CD4-positive, alpha-beta T cell (primary cell): ENCODE data around the gene FOXP3. TPM values are rescaled to one million over a fixed set of nuclear protein-coding genes. Genes with fewer than 3 reads are reported as not detected.

ENCODE experiments used
- ATAC-seq: fragments of 200-7000 bp; cut with Tn5 transposase; one replicate; pipeline ENCODE4 v1.10.0; 2022; ENCODE audit warnings: mild to moderate bottlenecking; ENCODE audit not compliant: poor library complexity
- CTCF ChIA-PET: fragments of 350-600 bp; sonication (Branson Sonifier 250); formaldehyde crosslinking; loops from one replicate; lab custom pipeline; 2021; ENCODE audit warnings: antibody characterized with exemption, inconsistent platforms; lab: Charles Lee
- POLR2A ChIA-PET: fragments of 350-600 bp; sonication (Branson Sonifier 250); formaldehyde crosslinking; loops from one replicate; lab custom pipeline; 2021; ENCODE audit warnings: antibody characterized with exemption, inconsistent platforms; lab: Charles Lee
- DNase-seq, 14 experiments: peaks; one replicate each; pipeline ENCODE4 v3.0.0-alpha.2; 2013 to 2020; ENCODE audit warnings: mixed read lengths in 2 of 14
- H3K27ac ChIP-seq, 2 donors: one replicate each; pipeline versions ENCODE4 v1.5.1 to v1.7.0; 2013; ENCODE audit warnings: low read length in 2 of 2, low read depth in 1 of 2, mild to moderate bottlenecking in 1 of 2
- H3K27me3 ChIP-seq, 2 experiments: 1 replicate in 1 of 2; 2 replicates in 1 of 2; pipeline versions ENCODE4 v1.6.1 to v1.7.0; 2013; ENCODE audit warnings: low read length in 2 of 2, control low read depth in 1 of 2, mild to moderate bottlenecking in 1 of 2, moderate library complexity in 1 of 2; ENCODE audit not compliant: insufficient read depth in 2 of 2, control insufficient read depth in 1 of 2
- H3K36me3 ChIP-seq: one replicate; pipeline ENCODE4 v1.6.1; 2013; ENCODE audit warnings: low read length, control low read depth; ENCODE audit not compliant: insufficient read depth
- H3K4me1 ChIP-seq: one replicate; pipeline ENCODE4 v1.6.1; 2013; ENCODE audit warnings: low read length, control low read depth; ENCODE audit not compliant: insufficient read depth
- H3K4me3 ChIP-seq: one replicate; pipeline ENCODE4 v1.5.1; 2013; ENCODE audit warnings: mild to moderate bottlenecking, low read length, moderate library complexity
- H3K9me3 ChIP-seq, 2 experiments: 1 replicate in 1 of 2; 2 replicates in 1 of 2; pipeline versions ENCODE4 v1.6.1 to v1.7.0; 2013; ENCODE audit warnings: low read length in 2 of 2, mild to moderate bottlenecking in 2 of 2, control low read depth in 1 of 2, moderate library complexity in 1 of 2; ENCODE audit not compliant: control insufficient read depth in 1 of 2, insufficient read depth in 1 of 2
- H3K27ac Mint-ChIP-seq: one replicate; pipeline ENCODE4 v1.8.0; 2020; ENCODE audit warnings: mixed read lengths
- H3K27me3 Mint-ChIP-seq: one replicate; pipeline ENCODE4 v1.8.0; 2021; ENCODE audit warnings: mixed read lengths
- H3K36me3 Mint-ChIP-seq: one replicate; pipeline ENCODE4 v1.8.0; 2021; ENCODE audit warnings: low read depth, mixed read lengths
- H3K4me1 Mint-ChIP-seq: one replicate; pipeline ENCODE4 v1.8.0; 2021; ENCODE audit warnings: low read depth, mixed read lengths
- H3K4me3 Mint-ChIP-seq: one replicate; pipeline ENCODE4 v1.8.0; 2020; ENCODE audit warnings: mild to moderate bottlenecking, mixed read lengths
- H3K9me3 Mint-ChIP-seq: one replicate; pipeline ENCODE4 v1.8.0; 2020; ENCODE audit warnings: mixed read lengths
- CTCF ChIP-seq: fragments of 200-600 bp; IDR thresholded peaks from one replicate; pipeline ENCODE4 v1.8.0; 2022; ENCODE audit warnings: antibody characterized with exemption, mild to moderate bottlenecking
- intact Hi-C, 2 experiments: fragments of 100-400 bp; cut with DNase I in 1 of 2; cut with micrococcal nuclease in 1 of 2; formaldehyde crosslinking; loops; one replicate each; pipeline versions ENCODE4 v1.15.1 to v1.9.0; 2023 to 2025; cut with DNase I, micrococcal nuclease
- total RNA-seq, 174 experiments: library from RNA in 2 of 174; stranded (reverse) in 2 of 174; gene quantifications; one replicate each; pipeline ENCODE4 v1.2.3 and lab custom pipeline; 2021 to 2026

The FOXP3 gene
- total RNA-seq, 2 experiments from 2014 or later = 3.7 TPM

DNA sequence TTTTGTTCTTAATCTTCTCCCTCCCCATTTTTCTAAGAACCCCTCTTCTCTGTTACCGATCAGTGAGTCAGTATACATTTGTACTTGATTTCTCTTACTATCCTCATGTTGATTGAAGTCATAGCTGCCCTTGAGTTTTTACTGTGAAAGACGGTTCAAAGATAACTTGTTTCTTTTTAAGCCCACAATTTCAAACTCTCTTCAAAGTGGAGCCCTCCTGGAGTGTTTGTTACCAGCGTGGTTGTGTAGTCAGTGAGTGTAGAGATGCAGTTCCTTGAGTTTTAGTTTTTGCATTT is 13.0 kb upstream of the FOXP3 start:
- H3K4me1 ChIP-seq = peaks cover 85% of the 10 kb centered on the region
- no peak for ATAC-seq

DNA sequence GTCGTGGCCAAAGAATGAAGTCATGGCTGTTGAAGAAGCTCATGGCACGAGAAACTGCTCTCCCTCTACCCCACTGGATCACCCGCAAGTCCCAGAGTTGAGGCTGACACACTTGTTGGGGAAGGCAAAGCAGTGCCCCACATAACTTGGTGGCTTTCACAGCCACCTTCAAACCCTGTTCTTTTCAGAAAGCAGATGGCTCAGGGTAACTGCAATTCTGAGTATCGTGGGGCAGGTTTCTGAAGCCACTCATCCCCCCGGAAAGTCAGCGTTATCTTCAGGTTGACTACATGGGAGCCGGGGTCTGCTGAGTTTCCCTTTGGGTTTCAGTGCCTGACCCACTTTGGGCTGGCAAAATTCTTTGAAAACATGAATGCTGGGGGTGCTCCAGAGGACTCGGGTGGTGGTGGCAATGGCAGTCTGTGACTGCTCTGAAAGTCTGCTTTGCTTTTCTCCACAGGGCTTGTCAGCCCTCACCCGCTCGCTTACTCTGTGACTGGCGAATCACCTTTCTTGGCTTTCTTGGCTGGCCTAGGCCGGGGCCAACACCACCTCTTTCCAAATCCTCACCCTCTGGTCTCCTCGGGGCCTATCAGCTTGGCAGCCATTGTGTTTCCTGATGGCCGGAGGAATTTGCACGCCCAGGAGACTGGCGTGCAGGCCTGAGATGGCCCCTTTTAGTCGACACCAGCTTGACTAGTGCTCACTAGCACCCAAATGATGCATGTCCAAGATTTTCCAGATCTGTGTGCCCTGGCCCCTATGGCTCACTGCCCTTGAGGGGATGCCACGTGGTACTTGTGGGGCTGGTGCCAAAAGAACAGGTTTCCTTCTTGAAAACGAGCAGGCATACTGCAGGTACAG is 12.4 kb upstream of the FOXP3 start:
- no peak for DNase-seq
- peak overlapping the region; percentile 5 to 13 for H3K27ac ChIP-seq
- H3K9me3 Mint-ChIP-seq = no peaks in the 10 kb centered on the region
- H3K27ac Mint-ChIP-seq = peak overlapping the region; percentile 87
- no peaks in the 10 kb centered on the region for H3K36me3 ChIP-seq
- no peak for ATAC-seq
- peak overlapping the region; percentile 26 for H3K4me3 Mint-ChIP-seq
- intact Hi-C loops = no loop called here
- no peaks in the 10 kb centered on the region for H3K27me3 ChIP-seq
- H3K27me3 Mint-ChIP-seq = no peaks in the 10 kb centered on the region
- ChIA-PET CTCF (interaction anchor here (0.9 kb wide), 1 partner anchor 11 kb away, joined by 3 read pairs; no protein-coding TSS in a partner anchor), POLR2A (interaction anchor here (0.8 to 1.4 kb wide), 3 partner anchors 11 to 41 kb away, joined by 3 to 4 read pairs (median 3); partner anchors contain the start of gene CCDC22)
- H3K4me1 ChIP-seq = peaks cover 89% of the 10 kb centered on the region
- no peak for TF ChIP-seq CTCF
- H3K4me1 Mint-ChIP-seq = peaks cover 85% of the 10 kb centered on the region
- no peak overlapping the region for H3K4me3 ChIP-seq
- no peaks in the 10 kb centered on the region for H3K36me3 Mint-ChIP-seq
- no peaks in the 10 kb centered on the region for H3K9me3 ChIP-seq

More for the DNA sequence above, 13.0 kb upstream of the FOXP3 start:
- peak overlapping the region; percentile 87 for H3K27ac Mint-ChIP-seq
- Histone ChIP-seq H3K4me3 (no peak overlapping the region), H3K9me3 (no peaks in the 10 kb centered on the region), H3K36me3 (no peaks in the 10 kb centered on the region), H3K27me3 (no peaks in the 10 kb centered on the region), H3K27ac (no peak overlapping the region)
- no peaks in the 10 kb centered on the region for H3K9me3 Mint-ChIP-seq
- H3K4me1 Mint-ChIP-seq = peaks cover 85% of the 10 kb centered on the region
- no peak for DNase-seq
- peaks cover 6% of the 10 kb centered on the region for H3K36me3 Mint-ChIP-seq
- CTCF ChIA-PET = interaction anchor here (0.9 kb wide), 1 partner anchor 10 kb away, joined by 3 read pairs; no protein-coding TSS in a partner anchor
- H3K27me3 Mint-ChIP-seq = no peaks in the 10 kb centered on the region
- no peak for TF ChIP-seq CTCF
- intact Hi-C loops = no loop called here
- H3K4me3 Mint-ChIP-seq = peak overlapping the region; percentile 26
- POLR2A ChIA-PET = interaction anchor here (0.8 to 1.4 kb wide), 3 partner anchors 10 to 42 kb away, joined by 3 to 4 read pairs (median 3); partner anchors contain the start of gene CCDC22

DNA sequence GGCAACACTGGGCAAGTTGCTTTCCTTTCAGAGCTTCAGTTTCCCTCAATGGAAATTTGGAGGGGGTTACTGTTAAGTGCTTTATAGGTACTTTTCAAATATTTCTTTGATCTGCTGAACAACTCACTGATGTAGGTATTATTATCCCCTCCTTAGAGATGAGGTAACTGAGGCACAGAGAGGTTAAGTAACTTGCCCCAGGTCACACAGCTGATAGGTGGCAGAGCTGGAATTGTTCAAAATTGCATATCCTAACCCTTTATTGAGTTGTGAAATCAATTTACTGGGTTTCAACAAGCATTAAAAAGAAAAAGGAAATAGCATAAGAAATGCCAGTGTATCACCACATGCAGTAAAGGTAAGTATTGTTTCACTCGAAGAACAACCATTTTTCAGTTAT is 11.7 kb upstream of the FOXP3 start:
- H3K27me3 ChIP-seq = no peaks in the 10 kb centered on the region
- ChIA-PET CTCF (no interaction called here), POLR2A (interaction anchor here (0.7 to 1.4 kb wide), 3 partner anchors 18 to 34 kb away, joined by 3 to 4 read pairs (median 3); no protein-coding TSS in a partner anchor)
- H3K27ac ChIP-seq = peak overlapping the region; percentile 1 to 5
- H3K9me3 ChIP-seq = no peaks in the 10 kb centered on the region
- H3K4me3 Mint-ChIP-seq = no peak overlapping the region
- peaks cover 2% of the 10 kb centered on the region for H3K36me3 ChIP-seq
- peaks cover 90% of the 10 kb centered on the region for H3K4me1 ChIP-seq
- no peaks in the 10 kb centered on the region for H3K36me3 Mint-ChIP-seq
- no peak for TF ChIP-seq CTCF
- ATAC-seq (no peak), DNase-seq (no peak)
- H3K4me1 Mint-ChIP-seq = peaks cover 88% of the 10 kb centered on the region
- H3K4me3 ChIP-seq = no peak overlapping the region
- H3K27me3 Mint-ChIP-seq = no peaks in the 10 kb centered on the region
- H3K9me3 Mint-ChIP-seq = no peaks in the 10 kb centered on the region
- intact Hi-C loops = no loop called here
- H3K27ac Mint-ChIP-seq = peak overlapping the region; percentile 87
